ENCODE data around the gene GABRB2.
A peak's percentile ranks its signal among the peaks of the same experiment; 100 is the strongest.

GABRB2 gene

GRCh38 chr5:161467703-161468102 lies 78.8 kb downstream of the GABRB2 start:
- no peak for DNase-seq

GRCh38 chr5:161460741-161461140 lies 85.8 kb downstream of the GABRB2 start:
- DNase-seq, result no peak

- DNase-seq, result no peak
Observed at GRCh38 chr5:161446655-161447054, 99.9 kb downstream of the GABRB2 start.

GRCh38 chr5:161442471-161442870 lies 104.1 kb downstream of the GABRB2 start:
- no peak for DNase-seq

GRCh38 chr5:161432798-161433197 lies 113.7 kb downstream of the GABRB2 start:
- no peak for DNase-seq

DNA sequence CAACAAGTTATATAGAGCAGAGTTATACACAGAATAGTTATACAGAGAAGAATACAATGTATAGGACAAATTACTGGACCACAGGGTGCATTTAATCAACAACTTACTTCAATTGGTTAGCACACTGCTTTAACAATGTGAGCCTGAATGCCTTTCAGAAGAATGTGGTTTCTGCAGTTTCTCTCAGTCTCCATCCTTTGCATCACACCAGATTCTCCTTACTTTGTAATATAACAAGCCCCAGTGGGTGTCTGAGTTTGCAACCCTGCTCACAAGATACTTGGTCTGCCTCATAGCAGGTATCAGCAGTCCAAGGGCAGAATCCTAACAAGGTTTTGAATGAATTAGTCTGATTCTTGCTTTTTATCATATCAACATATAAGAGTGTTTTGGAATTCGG lies 114.6 kb downstream of the GABRB2 start:
- no peak for DNase-seq

DNA sequence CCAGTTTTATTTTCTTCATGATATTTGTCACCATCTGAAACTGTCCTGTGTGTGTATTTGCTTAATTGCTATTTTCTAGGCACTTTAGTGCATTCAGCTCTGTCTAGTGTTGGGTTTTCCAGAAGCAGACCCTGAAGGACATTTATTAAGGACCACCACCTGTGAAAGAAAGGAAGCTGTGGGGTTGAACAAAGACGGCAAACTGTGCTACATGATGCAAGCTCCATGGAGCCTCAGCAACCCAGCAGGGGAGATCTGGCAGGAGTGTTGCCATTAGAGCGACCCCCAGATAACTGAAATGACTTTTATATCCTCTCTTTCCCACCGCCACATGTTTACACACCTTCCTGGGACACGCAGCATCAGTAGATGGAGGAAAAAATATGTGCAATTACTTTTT lies 125.5 kb downstream of the GABRB2 start:
- DNase-seq, result no peak

GRCh38 chr5:161420521-161420920 lies 126.0 kb downstream of the GABRB2 start:
- no peak for DNase-seq

DNA sequence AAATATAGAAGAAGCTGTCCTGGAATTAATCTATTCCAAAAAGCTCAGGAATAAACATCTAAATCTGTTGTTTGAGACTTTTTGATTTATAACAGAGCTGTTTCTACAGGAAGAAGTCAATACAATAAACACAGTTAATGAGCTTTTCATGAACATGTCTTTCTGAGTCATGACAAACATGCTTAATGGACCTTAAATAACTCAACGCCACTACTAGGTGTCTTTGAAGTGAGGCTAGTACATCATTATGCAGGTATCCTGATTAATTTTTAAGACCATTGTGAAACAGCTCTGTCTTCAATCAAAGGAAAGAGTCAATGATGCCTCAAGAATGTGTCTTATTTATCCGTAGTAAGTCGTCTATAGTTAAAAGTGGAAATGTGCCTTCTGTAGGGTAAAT lies 131.6 kb downstream of the GABRB2 start:
- DNase-seq, result no peak

GRCh38 chr5:161414037-161414436 lies 132.5 kb downstream of the GABRB2 start:
- no peak for DNase-seq

DNA sequence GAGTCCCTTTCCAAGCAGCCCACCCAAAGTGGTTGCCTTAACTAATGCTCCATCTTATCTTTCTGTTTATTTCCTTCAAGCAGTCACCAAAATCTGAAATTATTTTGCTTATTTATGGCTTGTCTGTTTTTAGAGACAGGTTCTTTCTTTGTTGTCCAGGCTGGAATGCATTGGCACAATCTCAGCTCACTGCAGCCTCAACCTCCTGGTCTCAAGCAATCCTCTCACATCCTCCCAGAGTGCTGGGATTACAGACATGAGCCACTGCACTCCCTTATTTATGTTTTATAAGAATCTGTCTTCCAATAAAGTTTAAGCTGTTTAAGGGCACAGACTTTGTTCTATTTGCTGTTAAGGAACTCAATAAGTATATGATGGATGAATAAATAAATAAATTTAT lies 133.7 kb downstream of the GABRB2 start:
- DNase-seq, result no peak

- DNase-seq, result no peak
Observed at GRCh38 chr5:161411156-161411555, 135.4 kb downstream of the GABRB2 start.

DNA sequence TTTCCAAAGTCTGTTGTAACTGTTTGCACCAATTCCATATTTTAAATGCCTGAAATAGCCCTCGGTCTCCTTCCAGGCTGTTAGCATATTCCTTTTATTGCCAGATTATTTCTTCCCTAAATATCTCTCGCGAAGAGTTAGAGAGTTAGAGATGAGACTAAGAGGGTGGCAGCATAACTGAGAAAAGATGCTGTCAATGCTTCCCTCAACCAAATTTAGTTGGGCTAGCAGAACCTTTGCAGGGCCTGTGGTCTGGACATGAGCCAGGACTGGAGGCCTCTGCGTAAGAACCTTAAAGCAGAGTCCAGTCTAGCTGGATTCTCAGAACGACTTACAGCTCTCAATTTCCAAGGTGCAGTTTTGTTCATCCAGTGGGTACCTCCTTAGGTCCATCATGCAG lies 135.9 kb downstream of the GABRB2 start:
- DNase-seq, result no peak

DNA sequence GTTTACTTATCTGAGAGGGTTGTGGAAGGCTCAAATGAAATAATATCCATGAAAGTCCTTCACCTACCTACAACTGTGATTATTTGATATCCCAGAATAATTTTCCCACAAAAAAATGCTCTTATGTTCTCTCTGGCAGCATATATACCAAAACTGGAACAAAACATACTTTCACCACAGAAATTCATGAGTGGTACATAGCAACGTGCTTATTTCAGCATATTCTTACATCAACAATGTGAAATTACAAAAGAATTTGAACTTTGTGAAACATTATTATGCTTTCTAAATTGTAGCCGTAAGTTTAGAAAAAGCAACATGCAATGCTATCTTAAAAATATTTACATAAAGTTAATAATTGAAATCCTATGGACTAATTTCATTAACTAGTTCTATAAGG lies 137.1 kb downstream of the GABRB2 start:
- no peak for DNase-seq

- DNase-seq, result no peak
Observed at GRCh38 chr5:161406880-161407279, 139.6 kb downstream of the GABRB2 start.

DNA sequence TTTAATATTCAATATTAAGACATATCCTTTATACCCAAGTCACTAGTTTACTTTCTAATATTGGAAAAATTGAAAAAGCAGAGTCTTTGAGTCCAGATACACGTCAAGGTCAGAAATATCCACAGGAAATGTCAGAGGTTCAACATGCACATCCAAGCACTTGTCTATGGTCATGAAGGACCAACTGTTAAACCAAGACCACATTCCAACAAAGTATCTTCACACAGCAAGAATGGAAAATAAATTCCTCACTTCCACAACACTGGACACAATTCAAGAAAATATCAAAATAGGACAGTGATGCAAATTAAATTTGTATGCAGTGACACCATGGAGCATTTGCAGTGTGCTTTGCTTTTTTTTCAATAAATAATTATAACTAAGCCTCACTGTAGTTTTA lies 142.5 kb downstream of the GABRB2 start:
- no peak for DNase-seq

- no peak for DNase-seq
Observed at GRCh38 chr5:161403121-161403520, 143.4 kb downstream of the GABRB2 start.

DNA sequence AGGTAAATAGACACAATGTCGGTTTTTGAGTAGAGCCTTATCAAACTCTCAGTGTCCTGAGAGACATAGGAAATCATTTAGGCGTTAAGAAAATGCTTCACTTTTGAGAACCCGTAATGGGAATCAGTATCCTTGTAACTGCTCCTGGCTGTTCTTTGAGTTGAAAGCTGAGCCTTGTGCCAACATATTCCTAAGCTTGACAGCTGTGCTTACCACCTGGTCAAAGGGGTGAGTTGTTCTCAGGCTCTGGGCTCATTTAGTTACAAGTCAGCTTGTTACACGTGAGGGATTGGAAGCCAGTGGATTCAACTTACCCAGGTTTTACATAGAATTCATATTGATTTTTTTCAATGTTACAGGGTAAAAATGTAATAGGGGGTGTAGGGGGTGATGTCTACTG lies 145.9 kb downstream of the GABRB2 start:
- DNase-seq, result no peak

DNA sequence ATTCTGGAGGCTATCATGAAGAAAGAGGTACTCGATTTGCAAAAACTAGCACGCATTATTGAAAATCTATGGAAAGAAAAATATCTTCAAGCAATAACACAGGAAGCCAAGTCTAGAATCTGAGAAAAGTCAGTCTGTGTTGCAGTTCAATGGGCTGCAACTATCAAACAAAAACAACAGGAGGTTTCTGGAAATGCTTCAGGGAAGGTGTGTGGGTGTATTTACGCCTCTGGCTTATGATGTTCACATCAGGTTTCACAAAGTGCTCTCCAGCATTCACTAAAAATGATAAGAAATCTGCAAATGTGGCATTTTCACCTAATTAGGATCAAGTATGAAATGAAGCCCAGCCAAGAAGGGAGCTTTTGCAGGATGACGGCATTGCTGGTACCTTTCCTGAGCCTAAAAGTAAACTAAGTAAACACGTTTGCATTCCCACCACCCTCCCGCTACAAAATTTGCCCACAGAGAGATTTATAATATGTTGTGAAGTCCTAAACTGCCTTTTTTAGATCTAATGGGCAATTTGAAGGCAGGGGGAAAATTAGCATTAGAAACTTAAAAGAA lies 146.4 kb downstream of the GABRB2 start:
- no peak for DNase-seq

- DNase-seq, result no peak
Observed at GRCh38 chr5:161397448-161397847, 149.1 kb downstream of the GABRB2 start.

DNA sequence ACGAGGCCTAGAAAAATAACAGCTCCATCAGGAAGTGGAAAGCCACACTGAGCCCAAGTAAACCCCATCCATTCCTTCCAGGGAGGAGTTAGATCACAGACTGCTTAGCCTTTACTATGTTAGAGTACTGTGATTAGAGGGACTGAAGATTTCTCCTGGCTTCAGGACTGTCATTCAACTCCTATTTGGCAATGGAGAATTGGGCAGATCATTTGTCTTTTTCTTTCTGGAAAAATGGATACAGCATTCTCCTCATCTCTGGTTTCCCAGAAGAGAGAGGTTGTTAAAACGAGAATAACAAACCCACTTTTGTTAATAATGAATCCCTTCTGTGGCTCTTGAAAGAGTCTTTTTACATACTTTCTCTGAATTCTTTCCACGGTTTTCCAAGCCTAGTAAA lies 150.4 kb downstream of the GABRB2 start:
- DNase-seq, result peak; percentile 53

DNA sequence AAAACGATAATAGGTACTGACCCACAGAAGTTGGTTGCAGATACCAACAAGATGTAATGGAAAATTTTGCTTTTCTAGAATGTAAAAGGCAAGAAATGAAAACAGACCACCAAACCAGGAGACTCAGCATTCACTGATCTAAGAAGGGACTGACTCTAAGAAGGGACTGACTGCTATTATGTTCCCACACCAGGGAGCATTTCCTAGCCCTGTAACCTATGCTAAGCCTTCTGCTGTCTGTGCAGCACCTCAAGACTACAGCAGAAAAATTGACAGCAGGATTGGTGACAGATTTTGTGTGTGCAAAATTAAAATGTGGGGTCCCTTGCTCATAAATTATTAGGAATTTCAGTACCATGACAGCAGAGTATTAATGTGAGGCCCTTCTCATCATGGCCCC lies 154.8 kb downstream of the GABRB2 start:
- no peak for DNase-seq

GRCh38 chr5:161391016-161391415 lies 155.5 kb downstream of the GABRB2 start:
- no peak for DNase-seq

DNA sequence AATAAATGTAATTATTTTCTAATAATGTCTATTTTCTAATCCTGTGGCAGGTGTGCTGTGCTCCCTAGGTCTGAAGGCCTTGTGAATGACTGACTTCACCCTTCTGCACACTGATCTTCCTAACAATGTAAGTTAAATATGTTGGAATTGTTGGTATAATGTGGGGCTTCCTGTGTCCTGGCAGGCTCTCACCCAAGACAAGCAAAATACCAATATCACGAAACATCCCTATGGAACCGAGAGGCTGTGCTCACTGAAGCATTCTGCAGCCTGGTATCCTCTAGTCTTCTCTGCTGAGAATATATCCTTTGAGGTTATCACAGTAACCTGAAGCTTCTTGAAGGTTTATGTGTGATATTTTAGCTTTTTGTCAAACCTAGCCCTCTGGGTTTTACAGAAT lies 159.4 kb downstream of the GABRB2 start:
- DNase-seq, result no peak

- DNase-seq, result no peak
Observed at GRCh38 chr5:161385027-161385426, 161.5 kb downstream of the GABRB2 start.

DNA sequence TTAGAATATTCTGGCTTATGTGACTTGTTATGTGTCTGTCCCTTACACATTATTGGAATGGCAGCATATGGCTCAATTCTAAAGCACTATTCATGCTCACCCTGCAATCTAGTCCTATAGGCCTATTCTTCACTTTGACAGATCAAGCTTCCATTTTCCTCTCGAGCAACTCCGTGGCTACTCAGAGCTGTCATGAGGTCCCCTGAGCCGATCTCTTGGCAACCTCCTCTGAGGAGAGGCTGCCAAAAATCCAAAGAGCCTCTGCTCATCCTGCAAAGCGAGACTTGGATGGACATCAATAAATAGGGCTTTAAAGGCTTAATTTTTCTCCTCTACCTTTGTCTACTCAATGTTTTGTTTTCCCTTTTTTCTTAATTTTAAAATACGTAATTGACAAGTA lies 163.8 kb downstream of the GABRB2 start:
- DNase-seq, result no peak

All from right hindlimb (tissue), 1 donor.